Fibroblast of lung (primary cell): ENCODE measurements around the gene FAM222B. TPM values are rescaled to one million over a fixed set of nuclear protein-coding genes. Genes with fewer than 3 reads are reported as not detected.
"Not testable (repeated sequence)": the region's sequence is repeated elsewhere in the genome, so short reads cannot be mapped to it uniquely, and the experiment has no call there.

Experiments used
- DNase-seq, 2 donors: peaks; one replicate each; pipeline versions ENCODE4 v3.0.0 to v3.0.0-alpha.2; 2010; ENCODE audit warnings: low read depth in 2 of 2
- H2AFZ ChIP-seq: 2 replicates; pipeline ENCODE4 v1.5.1; 2012; ENCODE audit warnings: low read length, control low read depth, inconsistent platforms
- H3K27ac ChIP-seq: 2 replicates; pipeline ENCODE4 v1.5.1; 2011; ENCODE audit warnings: low read length, control low read depth; ENCODE audit not compliant: insufficient read depth
- H3K27me3 ChIP-seq: 2 replicates; pipeline ENCODE4 v1.5.1; 2011; ENCODE audit warnings: mild to moderate bottlenecking, low read length; ENCODE audit not compliant: control insufficient read depth, insufficient read depth
- H3K36me3 ChIP-seq: 2 replicates; pipeline ENCODE4 v1.5.1; 2011; ENCODE audit warnings: low read length; ENCODE audit not compliant: control insufficient read depth, insufficient read depth
- H3K4me1 ChIP-seq: 2 replicates; pipeline ENCODE4 v1.5.1; 2011; ENCODE audit warnings: low read length; ENCODE audit not compliant: control insufficient read depth, insufficient read depth; ENCODE audit errors: extremely low read depth
- H3K4me2 ChIP-seq: 2 replicates; pipeline ENCODE4 v1.5.1; 2011; ENCODE audit warnings: low read length, control low read depth; ENCODE audit not compliant: insufficient read depth; ENCODE audit errors: extremely low read depth
- H3K4me3 ChIP-seq, 4 experiments: fragments of 200-600 bp in 1 of 4; sonication (generic) in 1 of 4; replicated peaks in 1 of 4; 2 replicates each; pipeline ENCODE4 v1.5.1; 2011 to 2016; ENCODE audit warnings: low read length in 4 of 4, low read depth in 3 of 4, mild to moderate bottlenecking in 3 of 4, control low read depth in 2 of 4, inconsistent platforms in 1 of 4, mixed read lengths in 1 of 4; ENCODE audit not compliant: insufficient read depth in 1 of 4; ENCODE audit errors: control extremely low read depth in 1 of 4
- H3K79me2 ChIP-seq: 2 replicates; pipeline ENCODE4 v1.5.1; 2012; ENCODE audit warnings: mild to moderate bottlenecking, low read length, inconsistent platforms; ENCODE audit not compliant: control insufficient read depth, insufficient read depth
- H3K9ac ChIP-seq: 2 replicates; pipeline ENCODE4 v1.5.1; 2011; ENCODE audit warnings: mild to moderate bottlenecking, low read length, control low read depth; ENCODE audit not compliant: insufficient read depth
- H3K9me3 ChIP-seq: 2 replicates; pipeline ENCODE4 v1.5.1; 2012; ENCODE audit warnings: low read depth, low read length; ENCODE audit not compliant: control insufficient read depth, insufficient read depth
- H4K20me1 ChIP-seq: 2 replicates; pipeline ENCODE4 v1.5.1; 2011; ENCODE audit warnings: low read length; ENCODE audit not compliant: control insufficient read depth, insufficient read depth; ENCODE audit errors: extremely low read depth
- EZH2 ChIP-seq: IDR thresholded peaks from 2 replicates; pipeline ENCODE4 v1.5.1; 2012; ENCODE audit warnings: low read length, control low read depth, mild to moderate bottlenecking; ENCODE audit errors: missing control alignments
- polyA plus RNA-seq, 2 donors: library from polyadenylated mRNA; depleted of rRNA in 1 of 2; stranded (reverse) in 1 of 2; unstranded in 1 of 2; fragments of >200 nt; gene quantifications; 2 replicates each; pipeline ENCODE4 v1.2.1, GENCODE V29; 2011 to 2012; ENCODE audit warnings: missing spikeins in 1 of 2
- total RNA-seq: library from RNA; depleted of rRNA; stranded (reverse); fragments of >200 nt; gene quantifications from 2 replicates; pipeline ENCODE4 v1.2.1, GENCODE V29; 2014
- TF ChIP-seq, protein P1 (sequence below), 2 donors: IDR thresholded peaks in 1 of 2; conservative IDR thresholded peaks in 1 of 2; 1 replicate in 1 of 2; 2 replicates in 1 of 2; pipeline ENCODE4 v1.5.1; 2011 to 2012; ENCODE audit warnings: low read length in 2 of 2, control low read depth in 1 of 2, inconsistent platforms in 1 of 2, low read depth in 1 of 2, mild to moderate bottlenecking in 1 of 2

Gene FAM222B
- total and polyA plus RNA-seq, 2 donors (not counting 1 experiment from before 2014, with no cell fraction given): 2.8 to 9.0 TPM

DNA sequence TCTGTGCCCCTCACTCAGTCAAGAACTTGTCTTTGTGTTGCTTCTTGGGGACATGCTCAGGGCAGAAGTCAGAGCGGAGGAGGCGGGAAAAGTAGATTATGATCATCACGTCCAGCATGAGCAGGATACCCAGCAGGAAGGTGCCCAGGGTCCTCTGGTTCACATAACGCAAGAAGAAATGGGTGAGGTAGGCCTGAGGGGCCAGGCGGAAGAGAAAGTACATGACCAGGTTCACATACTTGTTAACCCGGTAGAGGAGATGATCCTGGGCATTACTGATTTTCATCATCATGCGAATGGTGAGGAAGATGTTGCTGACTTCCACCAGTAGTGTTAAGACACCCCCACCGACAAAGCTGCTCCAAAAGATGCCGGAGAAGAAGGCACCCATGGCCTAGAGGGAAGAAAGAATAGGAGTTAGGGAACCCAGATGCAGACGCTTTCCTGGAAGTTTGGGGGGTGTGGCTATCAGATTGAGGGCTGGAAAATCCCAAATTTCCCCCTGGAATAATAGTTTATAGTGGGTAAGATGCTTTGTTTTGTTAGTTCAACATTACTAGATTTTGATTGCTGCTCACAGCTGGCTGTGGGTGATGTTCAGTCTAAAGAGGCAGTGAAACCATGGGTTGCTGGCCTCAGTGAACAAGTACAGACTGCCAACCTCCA is 118.0 kb downstream of the FAM222B start:
- Histone ChIP-seq H3K36me3 (peaks cover 11% of the 10 kb centered on the region), H3K9ac (no peak overlapping the region), H3K4me1 (peaks cover 17% of the 10 kb centered on the region), H3K79me2 (peaks cover 35% of the 10 kb centered on the region), H3K9me3 (no peaks in the 10 kb centered on the region), H3K27ac (peak overlapping the region; percentile 68), H2AFZ (no peak overlapping the region), H3K4me3 (peak overlapping the region in 2 of 4 experiments; percentile 60 to 78), H3K27me3 (no peaks in the 10 kb centered on the region), H3K4me2 (no peak overlapping the region), H4K20me1 (no peaks in the 10 kb centered on the region)
- TF ChIP-seq, protein P1, sequence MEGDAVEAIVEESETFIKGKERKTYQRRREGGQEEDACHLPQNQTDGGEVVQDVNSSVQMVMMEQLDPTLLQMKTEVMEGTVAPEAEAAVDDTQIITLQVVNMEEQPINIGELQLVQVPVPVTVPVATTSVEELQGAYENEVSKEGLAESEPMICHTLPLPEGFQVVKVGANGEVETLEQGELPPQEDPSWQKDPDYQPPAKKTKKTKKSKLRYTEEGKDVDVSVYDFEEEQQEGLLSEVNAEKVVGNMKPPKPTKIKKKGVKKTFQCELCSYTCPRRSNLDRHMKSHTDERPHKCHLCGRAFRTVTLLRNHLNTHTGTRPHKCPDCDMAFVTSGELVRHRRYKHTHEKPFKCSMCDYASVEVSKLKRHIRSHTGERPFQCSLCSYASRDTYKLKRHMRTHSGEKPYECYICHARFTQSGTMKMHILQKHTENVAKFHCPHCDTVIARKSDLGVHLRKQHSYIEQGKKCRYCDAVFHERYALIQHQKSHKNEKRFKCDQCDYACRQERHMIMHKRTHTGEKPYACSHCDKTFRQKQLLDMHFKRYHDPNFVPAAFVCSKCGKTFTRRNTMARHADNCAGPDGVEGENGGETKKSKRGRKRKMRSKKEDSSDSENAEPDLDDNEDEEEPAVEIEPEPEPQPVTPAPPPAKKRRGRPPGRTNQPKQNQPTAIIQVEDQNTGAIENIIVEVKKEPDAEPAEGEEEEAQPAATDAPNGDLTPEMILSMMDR (conservative IDR thresholded peaks at IDR 0.05 in 1 of 2, IDR thresholded peaks at IDR 0.05 in 1 of 2; ENCODE audit: low read depth in 1 of 2, low read length in 2 of 2): no peak
- no peak for TF ChIP-seq EZH2
- DNase-seq: no peak

DNA sequence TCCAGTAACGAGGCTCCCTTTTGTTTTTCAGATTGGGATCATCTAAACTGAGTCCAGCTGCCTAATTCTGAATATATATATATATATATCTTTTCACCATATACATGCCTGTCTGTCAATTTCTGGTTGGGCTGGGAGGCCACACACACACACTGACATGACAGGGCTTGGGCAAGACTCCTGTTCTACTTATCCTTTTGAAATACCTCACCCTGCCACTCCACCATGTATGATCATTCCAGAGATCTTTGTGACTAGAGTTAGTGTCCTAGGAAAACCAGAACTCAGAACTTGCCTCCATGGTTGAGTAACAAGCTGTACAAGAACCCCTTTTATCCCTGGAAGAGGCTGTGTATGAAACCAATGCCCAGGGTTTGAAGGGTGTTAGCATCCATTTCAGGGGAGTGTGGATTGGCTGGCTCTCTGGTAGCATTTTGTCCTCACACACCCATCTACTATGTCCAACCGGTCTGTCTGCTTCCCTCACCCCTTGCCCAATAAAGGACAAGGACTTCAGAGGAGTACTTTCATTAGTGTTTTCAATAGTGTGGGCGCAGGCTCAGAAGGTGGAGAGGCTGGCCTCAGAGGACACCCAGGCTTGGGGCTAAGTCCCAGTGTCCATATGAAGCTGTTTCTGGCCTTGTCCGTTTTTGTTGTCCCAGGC is 118.6 kb downstream of the FAM222B start:
- not testable (repeated sequence) for H3K27ac ChIP-seq, H2AFZ ChIP-seq, H4K20me1 ChIP-seq, DNase-seq, H3K4me2 ChIP-seq, H3K9me3 ChIP-seq, H3K4me3 ChIP-seq, H3K27me3 ChIP-seq, H3K9ac ChIP-seq
- Histone ChIP-seq H3K36me3 (peaks cover 11% of the 10 kb centered on the region), H3K4me1 (peaks cover 17% of the 10 kb centered on the region), H3K79me2 (peaks cover 35% of the 10 kb centered on the region)

DNA sequence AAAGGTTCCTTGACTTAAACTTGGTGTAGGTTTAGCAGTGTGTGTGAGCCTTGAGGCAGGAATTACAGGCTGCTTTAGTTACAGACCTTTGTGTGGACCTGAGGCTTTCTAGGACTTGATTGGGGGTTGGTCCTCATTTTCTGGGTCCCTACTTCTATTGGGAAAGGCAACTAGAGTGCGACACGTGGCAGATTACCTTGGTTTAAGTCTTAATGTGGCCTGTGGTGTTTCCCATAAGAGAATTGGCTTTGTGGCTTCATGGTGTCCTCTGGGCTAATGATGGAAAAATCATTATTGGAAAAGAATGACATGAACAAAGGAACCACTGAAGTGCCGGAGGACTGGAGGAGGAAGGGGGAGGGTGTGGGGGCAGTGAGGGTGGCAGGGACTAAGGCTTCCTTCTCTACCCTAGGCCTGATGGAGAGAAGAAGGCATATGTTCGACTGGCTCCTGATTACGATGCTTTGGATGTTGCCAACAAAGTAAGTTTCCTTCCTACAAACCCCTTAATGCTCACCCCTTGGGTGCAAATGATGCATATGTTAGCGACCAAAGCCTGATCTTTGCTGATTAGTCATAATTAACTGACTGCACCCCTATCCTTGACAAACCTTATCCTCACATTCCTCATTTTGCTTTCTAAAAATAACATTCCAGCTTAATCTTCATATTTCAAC is 119.3 kb downstream of the FAM222B start:
- H3K4me1 ChIP-seq: peaks cover 21% of the 10 kb centered on the region
- no peak for TF ChIP-seq EZH2
- TF ChIP-seq, protein P1 (conservative IDR thresholded peaks at IDR 0.05 in 1 of 2, IDR thresholded peaks at IDR 0.05 in 1 of 2; ENCODE audit: low read depth in 1 of 2, low read length in 2 of 2): no peak
- no peak overlapping the region for H2AFZ ChIP-seq
- peaks cover 35% of the 10 kb centered on the region for H3K79me2 ChIP-seq
- no peak overlapping the region for H3K27ac ChIP-seq
- no peaks in the 10 kb centered on the region for H3K27me3 ChIP-seq
- no peak overlapping the region for H3K4me2 ChIP-seq
- H3K36me3 ChIP-seq: peaks cover 11% of the 10 kb centered on the region
- H3K9me3 ChIP-seq: no peaks in the 10 kb centered on the region
- H3K4me3 ChIP-seq: peak overlapping the region in 1 of 4 experiments; percentile 4
- H4K20me1 ChIP-seq: no peaks in the 10 kb centered on the region
- DNase-seq: no peak
- no peak overlapping the region for H3K9ac ChIP-seq
